Heart right ventricle (tissue), 16 donors: ENCODE measurements around the gene CTPS1. TPM values are rescaled to one million over a fixed set of nuclear protein-coding genes. Genes with fewer than 3 reads are reported as not detected.

Experiments used
- ATAC-seq, 8 donors: fragments of 200-7000 bp; cut with Tn5 transposase; one replicate each; pipeline ENCODE4 v1.9.1; 2020; ENCODE audit warnings: mild to moderate bottlenecking in 8 of 8, moderate library complexity in 8 of 8, moderate number of reproducible peaks in 1 of 8
- DNase-seq, 2 donors: peaks; one replicate each; pipeline ENCODE4 v3.0.0-alpha.2; 2020
- H3K27ac ChIP-seq, 10 donors: fragments of 200-600 bp; sonication (generic) in 2 of 10; one replicate each; pipeline versions ENCODE4 v1.5.0 to v1.8.0; 2020 to 2022; ENCODE audit warnings: mild to moderate bottlenecking in 3 of 10
- H3K27me3 ChIP-seq, 7 donors: fragments of 200-600 bp; one replicate each; pipeline ENCODE4 v1.8.0; 2021 to 2022; ENCODE audit warnings: mild to moderate bottlenecking in 2 of 7
- H3K36me3 ChIP-seq, 9 donors: fragments of 200-600 bp; sonication (generic) in 1 of 9; one replicate each; pipeline versions ENCODE4 v1.5.0 to v1.8.0; 2020 to 2022; ENCODE audit warnings: mild to moderate bottlenecking in 2 of 9
- H3K4me1 ChIP-seq, 9 donors: fragments of 200-600 bp; sonication (generic) in 1 of 9; one replicate each; pipeline versions ENCODE4 v1.5.0 to v1.8.0; 2020 to 2022; ENCODE audit warnings: mild to moderate bottlenecking in 4 of 9
- H3K4me3 ChIP-seq, 10 donors: fragments of 200-600 bp; sonication (generic) in 2 of 10; one replicate each; pipeline versions ENCODE4 v1.5.0 to v1.8.0; 2020 to 2022; ENCODE audit warnings: mild to moderate bottlenecking in 7 of 10, moderate library complexity in 2 of 10
- H3K9me3 ChIP-seq, 11 donors: fragments of 200-600 bp in 10 of 11; sonication (generic) in 2 of 11; one replicate each; pipeline versions ENCODE4 v1.5.0 to v1.8.0; 2013 to 2022; ENCODE audit warnings: mild to moderate bottlenecking in 2 of 11, control low read depth in 1 of 11, moderate library complexity in 1 of 11
- WGBS, 2 donors: extraction: QIAGEN DNeasy Blood & Tissue Kit; methylation state at CpG; one replicate each; pipeline ENCODE4 v1.1.7; 2013; ENCODE audit warnings: inconsistent platforms in 1 of 2; 5-methylcytosine and 5-hydroxymethylcytosine counted together
- intact Hi-C, 10 donors: fragments of 100-400 bp; cut with DNase I; formaldehyde crosslinking; loops; one replicate each; pipeline versions ENCODE4 v1.11.1 to v1.14.2; 2022
- polyA plus RNA-seq, 2 donors: library from polyadenylated mRNA; stranded (reverse); fragments of 200-250 nt; gene quantifications; one replicate each; pipeline ENCODE4 v1.2.3, GENCODE V29; 2013
- total RNA-seq, 10 donors: library from RNA; stranded (reverse); fragmentation: NEBNext Ultra II Directional in 3 of 10; extraction: Animal tissue kit (Norgen Biotek cat#: 25700) in 3 of 10; gene quantifications; one replicate each; pipeline versions ENCODE4 v1.2.1 to v1.2.4, GENCODE V29; 2021 to 2023
- TF ChIP-seq, protein P1 (sequence below), 9 donors: fragments of 200-600 bp; sonication (generic) in 2 of 9; IDR thresholded peaks; one replicate each; pipeline versions ENCODE4 v1.5.0 to v1.8.0; 2021 to 2022; ENCODE audit warnings: antibody characterized with exemption in 9 of 9, mild to moderate bottlenecking in 5 of 9, moderate library complexity in 1 of 9
- donor health status: Arrhythmogenic right ventricular cardiomyopathy.
- donor health status: ischemic (EF 13 %, LVEDD 7.1; RV severe dilation, severe dysfunction).
- donor health status: healthy with polysubstance abuse.
- donor health status: DM: no; HTN: yes; CAD: no.
- donor health status: DM: no; HTN: no; CAD: no.
- donor health status: ischemic (EF 25% LVEDD 6.9; RV normal size, moderate dysfunction).
- donor health status: ischemic (EF 25% LVEDD 5.7; RV mildly dilated, moderate dysfunction).
- donor health status: healthy.
- donor health status: DM: yes; HTN: yes; CAD: no.
- donor health status: Ischemic cardiomyopathy.
- donor health status: ischemic (EF 35%, LVEDD 5.7; RV mildly dilated, moderate dysfunction).
- donor health status: nonischemic (EF 11% LVEDD 7.7; RV severe dilation, severe dysfunction).
- donor health status: DM: yes; HTN: yes; CAD: no.
- donor health status: PGD.
- donor health status: ischemic (EF 29% LVEDD 5.4; RV normal size, mild dysfunction).
- donor health status: nonischemic (EF 23%, LVEDD 6.1; RV moderate dilation, normal function).

The CTPS1 gene
- total and polyA plus RNA-seq, 12 donors: 4.6 to 12.1 (median 7.1) TPM

- no peak overlapping the region for H3K4me3 ChIP-seq
- ATAC-seq (no peak), DNase-seq (no peak)
- H3K4me1 ChIP-seq: peaks cover 7 to 35% (median 30%) of the 10 kb centered on the region in 9 donors
- peaks cover 0 to 80% (median 12%) of the 10 kb centered on the region in 9 donors for H3K36me3 ChIP-seq
- no peaks in the 10 kb centered on the region for H3K27me3 ChIP-seq
- peak overlapping the region in 1 of 10 donors; percentile 16 for H3K27ac ChIP-seq
- no peaks in the 10 kb centered on the region for H3K9me3 ChIP-seq
- intact Hi-C loops: loop anchor here in 2 of 10 donors (10.0 kb wide), 2 partner anchors 73 to 193 kb away; no protein-coding TSS in a partner anchor
- WGBS, 2 donors: 94% methylated on average over 3 of the region's 3 CpGs
- TF ChIP-seq, protein P1, sequence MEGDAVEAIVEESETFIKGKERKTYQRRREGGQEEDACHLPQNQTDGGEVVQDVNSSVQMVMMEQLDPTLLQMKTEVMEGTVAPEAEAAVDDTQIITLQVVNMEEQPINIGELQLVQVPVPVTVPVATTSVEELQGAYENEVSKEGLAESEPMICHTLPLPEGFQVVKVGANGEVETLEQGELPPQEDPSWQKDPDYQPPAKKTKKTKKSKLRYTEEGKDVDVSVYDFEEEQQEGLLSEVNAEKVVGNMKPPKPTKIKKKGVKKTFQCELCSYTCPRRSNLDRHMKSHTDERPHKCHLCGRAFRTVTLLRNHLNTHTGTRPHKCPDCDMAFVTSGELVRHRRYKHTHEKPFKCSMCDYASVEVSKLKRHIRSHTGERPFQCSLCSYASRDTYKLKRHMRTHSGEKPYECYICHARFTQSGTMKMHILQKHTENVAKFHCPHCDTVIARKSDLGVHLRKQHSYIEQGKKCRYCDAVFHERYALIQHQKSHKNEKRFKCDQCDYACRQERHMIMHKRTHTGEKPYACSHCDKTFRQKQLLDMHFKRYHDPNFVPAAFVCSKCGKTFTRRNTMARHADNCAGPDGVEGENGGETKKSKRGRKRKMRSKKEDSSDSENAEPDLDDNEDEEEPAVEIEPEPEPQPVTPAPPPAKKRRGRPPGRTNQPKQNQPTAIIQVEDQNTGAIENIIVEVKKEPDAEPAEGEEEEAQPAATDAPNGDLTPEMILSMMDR (IDR thresholded peaks at IDR 0.05): no peak
Measured at GRCh38 chr1:41041614-41042270, 62.2 kb downstream of the CTPS1 start.

DNA sequence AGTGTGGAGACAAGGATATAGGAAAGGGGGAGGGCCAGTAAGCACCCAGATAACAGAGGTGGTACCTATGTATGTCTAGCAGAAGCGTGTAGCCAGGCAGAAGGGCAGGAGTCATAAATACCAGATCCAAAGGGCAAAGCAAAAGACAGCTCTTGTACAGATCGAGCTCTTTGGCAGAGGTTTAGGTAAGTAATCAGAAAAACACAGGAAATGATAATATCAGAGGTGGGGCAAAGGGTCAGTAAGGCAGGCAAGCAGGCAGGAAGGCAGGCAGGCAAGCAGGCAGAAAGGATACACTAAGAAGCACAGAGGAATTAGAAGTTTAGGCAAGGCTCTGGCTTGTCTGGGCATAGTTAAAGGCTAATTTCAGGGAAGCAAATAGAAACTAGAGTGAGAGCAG, 64.7 kb downstream of the CTPS1 start:
- peak overlapping the region in 3 of 10 donors; percentile 2 to 72 (median 9) for H3K27ac ChIP-seq
- intact Hi-C loops: loop anchor here in 2 of 10 donors (10.0 kb wide), 2 partner anchors 71 to 191 kb away; no protein-coding TSS in a partner anchor
- H3K36me3 ChIP-seq: peaks cover 0 to 78% (median 10%) of the 10 kb centered on the region in 9 donors
- peaks cover 7 to 35% (median 31%) of the 10 kb centered on the region in 9 donors for H3K4me1 ChIP-seq
- no peak overlapping the region for H3K4me3 ChIP-seq
- H3K9me3 ChIP-seq: no peaks in the 10 kb centered on the region
- WGBS, 2 donors: 50 to 57% methylated on average over 2 of the region's 2 CpGs
- ATAC-seq: peak in 3 of 8 donors; percentile 23 to 47 (median 24)
- no peak for DNase-seq
- H3K27me3 ChIP-seq: no peaks in the 10 kb centered on the region
- TF ChIP-seq, protein P1 (IDR thresholded peaks at IDR 0.05): no peak

GRCh38 chr1:41045740-41046139, 66.2 kb downstream of the CTPS1 start:
- Histone ChIP-seq H3K4me3 (no peak overlapping the region), H3K27me3 (no peaks in the 10 kb centered on the region), H3K9me3 (no peaks in the 10 kb centered on the region), H3K4me1 (peaks cover 7 to 35% (median 31%) of the 10 kb centered on the region in 9 donors), H3K36me3 (peaks cover 0 to 75% (median 16%) of the 10 kb centered on the region in 9 donors), H3K27ac (peak overlapping the region in 9 of 10 donors; percentile 45 to 72 (median 61))
- DNase-seq (peak in 1 of 2 donors; percentile 51), ATAC-seq (peak; percentile 37 to 90 (median 82))
- TF ChIP-seq, protein P1 (IDR thresholded peaks at IDR 0.05): no peak
- WGBS, 2 donors: 17 to 27% methylated on average over 5 of the region's 5 CpGs
- intact Hi-C loops: loop anchor here in 2 of 10 donors (5.0 to 10.0 kb wide), 3 partner anchors 62 to 189 kb away; no protein-coding TSS in a partner anchor

DNA sequence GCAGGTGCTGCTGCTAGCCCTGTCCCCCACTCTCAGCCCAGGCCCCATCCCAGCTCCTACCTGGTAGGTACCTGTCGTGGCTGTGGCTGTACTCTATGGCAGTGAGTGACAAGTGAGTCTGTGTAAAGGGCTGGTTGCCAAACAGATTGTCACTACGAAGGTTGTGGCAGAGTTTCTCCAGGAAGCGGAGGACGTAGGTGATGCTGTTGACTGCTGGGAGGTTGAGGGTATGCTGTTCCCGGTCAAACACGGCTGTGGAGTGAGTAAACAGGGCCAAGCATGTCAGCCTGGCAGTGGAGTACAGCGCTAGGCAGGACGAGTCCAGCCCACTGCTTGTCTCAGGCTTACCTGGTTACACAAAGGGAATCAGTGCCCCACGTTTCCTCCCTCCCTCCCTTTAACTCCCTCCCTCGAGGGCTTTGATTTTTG, 66.9 kb downstream of the CTPS1 start:
- 71 to 76% methylated on average over 10 of the region's 10 CpGs for WGBS, 2 donors
- Histone ChIP-seq H3K36me3 (peaks cover 0 to 74% (median 21%) of the 10 kb centered on the region in 9 donors), H3K4me1 (peaks cover 7 to 35% (median 31%) of the 10 kb centered on the region in 9 donors), H3K27ac (peak overlapping the region in 9 of 10 donors; percentile 6 to 72 (median 55)), H3K4me3 (no peak overlapping the region), H3K27me3 (no peaks in the 10 kb centered on the region), H3K9me3 (no peaks in the 10 kb centered on the region)
- ATAC-seq (peak in 5 of 8 donors; percentile 13 to 62 (median 40)), DNase-seq (no peak)
- intact Hi-C loops: loop anchor here in 2 of 10 donors (5.0 to 10.0 kb wide), 3 partner anchors 61 to 188 kb away; no protein-coding TSS in a partner anchor
- TF ChIP-seq, protein P1 (IDR thresholded peaks at IDR 0.05): no peak
